Measurements from ENCODE around the gene SUSD4.

Gene SUSD4

DNA sequence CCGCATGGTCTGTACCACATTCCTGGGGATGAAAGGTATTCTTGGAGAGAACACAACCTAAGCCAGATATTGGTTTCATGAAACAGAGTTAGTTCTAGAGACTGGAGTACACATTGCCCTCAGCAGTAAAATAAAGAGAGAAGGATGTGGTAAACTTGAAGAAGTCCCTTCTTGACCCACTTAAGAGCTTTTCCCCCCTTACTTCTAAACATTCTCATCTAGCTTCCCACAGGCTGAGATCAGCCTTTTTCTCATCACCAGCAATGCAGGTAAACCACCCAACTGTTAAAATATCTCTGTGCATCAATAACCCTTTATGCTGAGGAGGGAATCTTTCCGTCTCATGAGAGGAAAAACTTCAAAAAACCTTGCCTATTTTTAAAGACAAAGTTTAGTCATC lies 62.6 kb downstream of the SUSD4 start:
- no peaks in the 10 kb centered on the region for H4K20me1 ChIP-seq (ENCODE audit: insufficient read depth, low read length)
- H3K4me2 ChIP-seq (ENCODE audit: low read length) = no peak overlapping the region
- TF ChIP-seq CTCF (IDR thresholded peaks at IDR 0.05; ENCODE audit: low read length) (no peak), EZH2 (IDR thresholded peaks at IDR 0.05; ENCODE audit: borderline replicate concordance, low read length) (no peak)
- H3K4me3 ChIP-seq (ENCODE audit: low read depth, low read length, poor library complexity, severe bottlenecking) = no peak overlapping the region
- H3K27me3 ChIP-seq (ENCODE audit: insufficient read depth, low read length) = no peaks in the 10 kb centered on the region
- H3K9ac ChIP-seq (ENCODE audit: low read length) = no peak overlapping the region
- no peaks in the 10 kb centered on the region for H3K36me3 ChIP-seq (ENCODE audit: insufficient read depth, low read length)
- H3K79me2 ChIP-seq (ENCODE audit: insufficient read depth, low read length) = no peaks in the 10 kb centered on the region
- no peak overlapping the region for H2AFZ ChIP-seq (ENCODE audit: low read length)
- H3F3A ChIP-seq (ENCODE audit: insufficient read depth, low read length) = no peaks in the 10 kb centered on the region
- H3K9me3 ChIP-seq (ENCODE audit: low read length) = no peaks in the 10 kb centered on the region
- H3K27ac ChIP-seq (ENCODE audit: low read depth, low read length, poor library complexity, severe bottlenecking) = no peak overlapping the region
- no peaks in the 10 kb centered on the region for H3K4me1 ChIP-seq (ENCODE audit: insufficient read depth, low read length, severe bottlenecking)
- H3K9me2 ChIP-seq (ENCODE audit: low read depth, low read length) = no peaks in the 10 kb centered on the region

GRCh38 chr1:223299553-223299952 lies 64.4 kb downstream of the SUSD4 start:
- no peaks in the 10 kb centered on the region for H3K79me2 ChIP-seq (ENCODE audit: insufficient read depth, low read length)
- H3K9ac ChIP-seq (ENCODE audit: low read length) = no peak overlapping the region
- no peak overlapping the region for H2AFZ ChIP-seq (ENCODE audit: low read length)
- H3K36me3 ChIP-seq (ENCODE audit: insufficient read depth, low read length) = no peaks in the 10 kb centered on the region
- TF ChIP-seq EZH2 (IDR thresholded peaks at IDR 0.05; ENCODE audit: borderline replicate concordance, low read length) (no peak), CTCF (IDR thresholded peaks at IDR 0.05; ENCODE audit: low read length) (no peak)
- H3K9me3 ChIP-seq (ENCODE audit: low read length) = no peaks in the 10 kb centered on the region
- no peak overlapping the region for H3K4me3 ChIP-seq (ENCODE audit: low read depth, low read length, poor library complexity, severe bottlenecking)
- H3K9me2 ChIP-seq (ENCODE audit: low read depth, low read length) = no peaks in the 10 kb centered on the region
- no peak overlapping the region for H3K27ac ChIP-seq (ENCODE audit: low read depth, low read length, poor library complexity, severe bottlenecking)
- H4K20me1 ChIP-seq (ENCODE audit: insufficient read depth, low read length) = no peaks in the 10 kb centered on the region
- H3K4me1 ChIP-seq (ENCODE audit: insufficient read depth, low read length, severe bottlenecking) = no peaks in the 10 kb centered on the region
- H3K4me2 ChIP-seq (ENCODE audit: low read length) = no peak overlapping the region
- H3K27me3 ChIP-seq (ENCODE audit: insufficient read depth, low read length) = no peaks in the 10 kb centered on the region
- H3F3A ChIP-seq (ENCODE audit: insufficient read depth, low read length) = no peaks in the 10 kb centered on the region

DNA sequence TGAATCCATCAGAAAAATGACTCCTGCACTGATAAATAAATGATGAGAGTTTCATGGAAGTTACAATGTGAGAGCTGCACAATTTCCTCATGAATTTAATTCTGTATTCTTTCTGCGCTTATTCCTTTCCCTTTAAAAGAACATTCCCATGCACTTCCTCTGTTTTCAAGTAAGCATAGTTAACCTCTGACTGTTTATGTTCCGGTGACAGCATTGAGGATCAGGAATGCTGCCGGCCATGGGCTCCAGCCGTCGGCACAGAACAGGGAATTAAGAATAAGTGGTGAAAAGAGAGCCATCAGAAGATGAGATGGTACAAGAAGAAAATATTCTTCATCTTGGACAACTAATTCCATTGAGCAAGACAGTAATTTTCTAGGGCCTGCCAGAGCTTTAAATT lies 65.3 kb downstream of the SUSD4 start:
- no peaks in the 10 kb centered on the region for H3K27me3 ChIP-seq (ENCODE audit: insufficient read depth, low read length)
- no peak overlapping the region for H2AFZ ChIP-seq (ENCODE audit: low read length)
- no peak for TF ChIP-seq CTCF (IDR thresholded peaks at IDR 0.05; ENCODE audit: low read length)
- TF ChIP-seq EZH2 (IDR thresholded peaks at IDR 0.05; ENCODE audit: borderline replicate concordance, low read length) = no peak
- H3K9me3 ChIP-seq (ENCODE audit: low read length) = no peaks in the 10 kb centered on the region
- H3K4me3 ChIP-seq (ENCODE audit: low read depth, low read length, poor library complexity, severe bottlenecking) = no peak overlapping the region
- no peaks in the 10 kb centered on the region for H3K9me2 ChIP-seq (ENCODE audit: low read depth, low read length)
- no peak overlapping the region for H3K27ac ChIP-seq (ENCODE audit: low read depth, low read length, poor library complexity, severe bottlenecking)
- H3K9ac ChIP-seq (ENCODE audit: low read length) = no peak overlapping the region
- H3K36me3 ChIP-seq (ENCODE audit: insufficient read depth, low read length) = no peaks in the 10 kb centered on the region
- H3K4me1 ChIP-seq (ENCODE audit: insufficient read depth, low read length, severe bottlenecking) = no peaks in the 10 kb centered on the region
- H3K4me2 ChIP-seq (ENCODE audit: low read length) = no peak overlapping the region
- no peaks in the 10 kb centered on the region for H4K20me1 ChIP-seq (ENCODE audit: insufficient read depth, low read length)
- no peaks in the 10 kb centered on the region for H3K79me2 ChIP-seq (ENCODE audit: insufficient read depth, low read length)
- H3F3A ChIP-seq (ENCODE audit: insufficient read depth, low read length) = no peaks in the 10 kb centered on the region

Data from OCI-LY1 (cell line).